Left lung (tissue), 10 donors: Measurements from ENCODE around the gene NFIA. TPM values are rescaled to one million over a fixed set of nuclear protein-coding genes. Genes with fewer than 3 reads are reported as not detected.
A peak's percentile ranks its signal among the peaks of the same experiment; 100 is the strongest.

Source experiments
- ATAC-seq: fragments of 200-7000 bp; cut with Tn5 transposase; one replicate; pipeline ENCODE4 v1.9.1; 2020; ENCODE audit warnings: moderate library complexity
- DNase-seq, 4 donors: peaks; one replicate each; pipeline ENCODE4 v3.0.0-alpha.2; 2013 to 2020
- H3K27ac ChIP-seq, 2 donors: fragments of 200-600 bp; sonication (generic) in 1 of 2; one replicate each; pipeline versions ENCODE4 v1.5.0 to v1.8.0; 2020 to 2021
- H3K27me3 ChIP-seq, 2 donors: fragments of 200-600 bp; sonication (generic) in 1 of 2; one replicate each; pipeline versions ENCODE4 v1.5.0 to v1.8.0; 2020 to 2021
- H3K36me3 ChIP-seq, 2 donors: fragments of 200-600 bp; sonication (generic) in 1 of 2; one replicate each; pipeline versions ENCODE4 v1.5.0 to v1.8.0; 2020 to 2021
- H3K4me1 ChIP-seq, 2 donors: fragments of 200-600 bp; one replicate each; pipeline ENCODE4 v1.8.0; 2021
- H3K4me3 ChIP-seq, 2 donors: fragments of 200-600 bp; sonication (generic) in 1 of 2; one replicate each; pipeline versions ENCODE4 v1.5.0 to v1.8.0; 2020 to 2021; ENCODE audit warnings: mild to moderate bottlenecking in 1 of 2
- H3K9me3 ChIP-seq, 2 donors: fragments of 200-600 bp; sonication (generic) in 1 of 2; one replicate each; pipeline versions ENCODE4 v1.5.0 to v1.8.0; 2020 to 2021
- intact Hi-C, 2 donors: fragments of 100-400 bp; cut with DNase I; formaldehyde crosslinking; loops; one replicate each; pipeline versions ENCODE4 v1.11.2 to v1.14.2; 2022
- polyA plus RNA-seq, 6 donors: library from polyadenylated mRNA; unstranded; fragments of 120-200 nt; gene quantifications; one replicate each; pipeline ENCODE4 v1.2.1, GENCODE V29; 2013; ENCODE audit not compliant: insufficient read length in 6 of 6
- total RNA-seq, 2 donors: library from RNA; stranded (reverse); fragmentation: NEBNext Ultra II Directional; extraction: Animal tissue kit (Norgen Biotek cat#: 25700); gene quantifications; one replicate each; pipeline ENCODE4 v1.2.1, GENCODE V29; 2021
- TF ChIP-seq, protein P1 (sequence below), 2 donors: fragments of 200-600 bp; sonication (generic) in 1 of 2; IDR thresholded peaks; one replicate each; pipeline versions ENCODE4 v1.5.0 to v1.8.0; 2021; ENCODE audit warnings: antibody characterized with exemption in 2 of 2
- donor health status: DM: no; HTN: yes; CAD: no.
- donor health status: DM: no; HTN: no; CAD: no.

The NFIA gene
- total and polyA plus RNA-seq, 8 donors = 30.4 to 60.7 (median 37.6) TPM

DNA sequence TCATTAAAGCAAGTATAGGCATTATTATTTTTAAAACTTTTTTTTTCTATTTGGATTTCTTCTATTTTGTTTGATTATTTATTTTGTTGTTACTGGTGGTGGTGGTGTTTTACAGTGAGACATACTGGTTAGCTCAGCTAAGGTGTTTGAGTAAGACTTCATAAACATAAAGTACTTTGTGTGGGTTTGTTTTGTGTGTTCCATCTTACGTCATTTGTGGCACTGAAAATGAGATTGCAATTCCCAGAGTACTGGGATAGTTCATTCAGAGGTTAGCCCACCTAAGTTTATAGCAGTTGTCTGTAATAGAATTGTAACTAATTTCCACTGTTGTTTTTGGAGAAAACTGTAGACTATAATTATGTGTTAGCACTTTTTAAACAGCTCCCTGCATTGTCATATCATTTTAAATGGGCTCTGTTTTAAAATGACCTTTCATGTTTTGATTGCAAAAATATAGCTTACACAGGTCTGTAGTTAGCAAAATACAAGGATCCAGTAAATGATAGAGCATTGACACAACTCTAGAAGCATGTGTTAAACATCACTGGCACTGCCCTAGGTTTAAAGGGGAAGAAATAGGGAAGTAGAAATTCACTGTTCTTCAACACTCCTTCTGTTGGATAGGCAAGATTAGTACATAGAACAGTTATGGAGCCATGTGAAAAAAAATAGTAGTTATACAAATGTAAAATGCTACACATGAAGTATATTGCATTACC lies 171.7 kb downstream of the NFIA start:
- peaks cover 12 to 30% of the 10 kb centered on the region in 2 donors for H3K4me1 ChIP-seq
- no peaks in the 10 kb centered on the region for H3K36me3 ChIP-seq
- intact Hi-C loops = no loop called here
- ATAC-seq (peak; percentile 59), DNase-seq (peak in 1 of 4 donors; percentile 29)
- peak overlapping the region; percentile 74 to 75 for H3K27ac ChIP-seq
- no peak overlapping the region for H3K4me3 ChIP-seq
- H3K27me3 ChIP-seq = no peaks in the 10 kb centered on the region
- TF ChIP-seq, protein P1, sequence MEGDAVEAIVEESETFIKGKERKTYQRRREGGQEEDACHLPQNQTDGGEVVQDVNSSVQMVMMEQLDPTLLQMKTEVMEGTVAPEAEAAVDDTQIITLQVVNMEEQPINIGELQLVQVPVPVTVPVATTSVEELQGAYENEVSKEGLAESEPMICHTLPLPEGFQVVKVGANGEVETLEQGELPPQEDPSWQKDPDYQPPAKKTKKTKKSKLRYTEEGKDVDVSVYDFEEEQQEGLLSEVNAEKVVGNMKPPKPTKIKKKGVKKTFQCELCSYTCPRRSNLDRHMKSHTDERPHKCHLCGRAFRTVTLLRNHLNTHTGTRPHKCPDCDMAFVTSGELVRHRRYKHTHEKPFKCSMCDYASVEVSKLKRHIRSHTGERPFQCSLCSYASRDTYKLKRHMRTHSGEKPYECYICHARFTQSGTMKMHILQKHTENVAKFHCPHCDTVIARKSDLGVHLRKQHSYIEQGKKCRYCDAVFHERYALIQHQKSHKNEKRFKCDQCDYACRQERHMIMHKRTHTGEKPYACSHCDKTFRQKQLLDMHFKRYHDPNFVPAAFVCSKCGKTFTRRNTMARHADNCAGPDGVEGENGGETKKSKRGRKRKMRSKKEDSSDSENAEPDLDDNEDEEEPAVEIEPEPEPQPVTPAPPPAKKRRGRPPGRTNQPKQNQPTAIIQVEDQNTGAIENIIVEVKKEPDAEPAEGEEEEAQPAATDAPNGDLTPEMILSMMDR (IDR thresholded peaks at IDR 0.05) = no peak
- no peaks in the 10 kb centered on the region for H3K9me3 ChIP-seq

DNA sequence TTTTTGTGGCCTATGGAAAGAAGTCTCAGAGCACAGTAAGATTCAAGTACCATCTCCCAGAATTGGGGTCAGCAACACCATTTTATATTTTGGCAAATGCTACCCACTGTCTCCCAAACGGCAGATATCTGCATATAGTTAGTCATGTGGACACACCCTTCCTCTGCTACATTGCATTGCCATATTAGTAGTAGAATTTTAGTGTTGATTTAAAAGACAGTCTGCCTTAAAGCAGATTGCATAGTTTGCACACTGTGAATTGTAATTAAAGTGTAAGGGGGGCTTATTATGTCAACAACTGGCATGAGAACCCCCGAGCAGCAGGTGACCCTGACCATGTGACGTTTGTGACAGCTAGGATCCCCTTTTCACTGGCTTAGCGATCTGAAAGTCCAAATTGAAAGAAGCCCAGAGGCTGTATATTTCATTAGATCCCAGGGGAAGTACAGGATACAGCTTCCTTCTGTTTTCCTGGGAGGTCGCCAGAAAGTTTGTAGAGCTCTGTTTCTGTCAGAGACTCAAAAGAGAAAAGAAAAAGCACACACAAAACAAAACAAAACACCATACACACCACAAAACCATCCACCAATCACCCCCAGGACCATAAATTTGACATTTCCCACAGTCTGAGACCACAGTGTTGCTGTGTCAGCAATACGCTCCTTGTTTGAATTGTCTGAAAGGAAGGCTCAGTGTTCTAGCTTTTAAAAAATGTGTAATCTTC lies 172.4 kb downstream of the NFIA start:
- intact Hi-C loops = no loop called here
- peak; percentile 47 for ATAC-seq
- peaks cover 12 to 30% of the 10 kb centered on the region in 2 donors for H3K4me1 ChIP-seq
- TF ChIP-seq, protein P1 (IDR thresholded peaks at IDR 0.05) = no peak
- peak overlapping the region in 1 of 2 donors; percentile 32 for H3K4me3 ChIP-seq
- H3K27ac ChIP-seq = peak overlapping the region; percentile 74 to 75
- peak in 1 of 4 donors; percentile 83 for DNase-seq
- H3K36me3 ChIP-seq = no peaks in the 10 kb centered on the region
- H3K27me3 ChIP-seq = no peaks in the 10 kb centered on the region
- H3K9me3 ChIP-seq = no peaks in the 10 kb centered on the region

- intact Hi-C loops = no loop called here
- peak overlapping the region in 1 of 2 donors; percentile 32 for H3K4me3 ChIP-seq
- H3K36me3 ChIP-seq = no peaks in the 10 kb centered on the region
- H3K27me3 ChIP-seq = no peaks in the 10 kb centered on the region
- H3K9me3 ChIP-seq = no peaks in the 10 kb centered on the region
- DNase-seq (no peak), ATAC-seq (peak; percentile 22)
- peaks cover 12 to 30% of the 10 kb centered on the region in 2 donors for H3K4me1 ChIP-seq
- peak overlapping the region; percentile 74 to 75 for H3K27ac ChIP-seq
- TF ChIP-seq, protein P1 (IDR thresholded peaks at IDR 0.05) = no peak
Observed at GRCh38 chr1:61255358-61255703, 173.0 kb downstream of the NFIA start.

GRCh38 chr1:61259379-61260148 lies 177.2 kb downstream of the NFIA start:
- Histone ChIP-seq H3K27me3 (no peaks in the 10 kb centered on the region), H3K4me3 (no peak overlapping the region), H3K9me3 (no peaks in the 10 kb centered on the region), H3K36me3 (no peaks in the 10 kb centered on the region), H3K27ac (no peak overlapping the region), H3K4me1 (peaks cover 0 to 13% of the 10 kb centered on the region in 2 donors)
- intact Hi-C loops = no loop called here
- DNase-seq (no peak), ATAC-seq (no peak)
- TF ChIP-seq, protein P1 (IDR thresholded peaks at IDR 0.05) = no peak

- no peak for ATAC-seq
- H3K27me3 ChIP-seq = no peaks in the 10 kb centered on the region
- H3K27ac ChIP-seq = no peak overlapping the region
- intact Hi-C loops = no loop called here
- TF ChIP-seq, protein P1 (IDR thresholded peaks at IDR 0.05) = no peak
- H3K36me3 ChIP-seq = no peaks in the 10 kb centered on the region
- H3K4me3 ChIP-seq = no peak overlapping the region
- no peaks in the 10 kb centered on the region for H3K9me3 ChIP-seq
- H3K4me1 ChIP-seq = peaks cover 0 to 7% of the 10 kb centered on the region in 2 donors
- no peak for DNase-seq
Observed at GRCh38 chr1:61260171-61260570, 177.8 kb downstream of the NFIA start.
